Measurements from ENCODE around the gene TTLL5. TPM values are rescaled to one million over a fixed set of nuclear protein-coding genes. Genes with fewer than 3 reads are reported as not detected.
A peak's percentile ranks its signal among the peaks of the same experiment; 100 is the strongest.

The TTLL5 gene
- total RNA-seq, 4 donors from 2014 or later, result 14.2 to 27.1 (median 21.2) TPM

- Histone ChIP-seq H3K27me3 (no peaks in the 10 kb centered on the region), H3K36me3 (peaks cover 0 to 12% (median 0%) of the 10 kb centered on the region in 3 donors), H3K4me1 (peaks cover 0 to 10% (median 0%) of the 10 kb centered on the region in 3 donors), H3K9me3 (no peaks in the 10 kb centered on the region), H3K4me3 (no peak overlapping the region), H3K27ac (no peak overlapping the region)
- TF ChIP-seq POLR2A (IDR thresholded peaks at IDR 0.05), result no peak
- TF ChIP-seq, protein P1, sequence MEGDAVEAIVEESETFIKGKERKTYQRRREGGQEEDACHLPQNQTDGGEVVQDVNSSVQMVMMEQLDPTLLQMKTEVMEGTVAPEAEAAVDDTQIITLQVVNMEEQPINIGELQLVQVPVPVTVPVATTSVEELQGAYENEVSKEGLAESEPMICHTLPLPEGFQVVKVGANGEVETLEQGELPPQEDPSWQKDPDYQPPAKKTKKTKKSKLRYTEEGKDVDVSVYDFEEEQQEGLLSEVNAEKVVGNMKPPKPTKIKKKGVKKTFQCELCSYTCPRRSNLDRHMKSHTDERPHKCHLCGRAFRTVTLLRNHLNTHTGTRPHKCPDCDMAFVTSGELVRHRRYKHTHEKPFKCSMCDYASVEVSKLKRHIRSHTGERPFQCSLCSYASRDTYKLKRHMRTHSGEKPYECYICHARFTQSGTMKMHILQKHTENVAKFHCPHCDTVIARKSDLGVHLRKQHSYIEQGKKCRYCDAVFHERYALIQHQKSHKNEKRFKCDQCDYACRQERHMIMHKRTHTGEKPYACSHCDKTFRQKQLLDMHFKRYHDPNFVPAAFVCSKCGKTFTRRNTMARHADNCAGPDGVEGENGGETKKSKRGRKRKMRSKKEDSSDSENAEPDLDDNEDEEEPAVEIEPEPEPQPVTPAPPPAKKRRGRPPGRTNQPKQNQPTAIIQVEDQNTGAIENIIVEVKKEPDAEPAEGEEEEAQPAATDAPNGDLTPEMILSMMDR (IDR thresholded peaks at IDR 0.05), result no peak
- intact Hi-C loops (cut with DNase I), result no loop called here
- 53 to 64% methylated on average over 4 of the region's 4 CpGs for WGBS, 2 donors
- no peak for DNase-seq
Observed at GRCh38 chr14:75643985-75644384, 17.1 kb upstream of the TTLL5 start.

GRCh38 chr14:75645056-75645455, 16.0 kb upstream of the TTLL5 start:
- Histone ChIP-seq H3K36me3 (peaks cover 0 to 22% (median 4%) of the 10 kb centered on the region in 3 donors), H3K27me3 (no peaks in the 10 kb centered on the region), H3K4me3 (no peak overlapping the region), H3K9me3 (no peaks in the 10 kb centered on the region), H3K4me1 (peaks cover 0 to 10% (median 0%) of the 10 kb centered on the region in 3 donors), H3K27ac (no peak overlapping the region)
- intact Hi-C loops (cut with DNase I), result no loop called here
- no peak for DNase-seq
- no peak for TF ChIP-seq POLR2A (IDR thresholded peaks at IDR 0.05)
- TF ChIP-seq, protein P1 (IDR thresholded peaks at IDR 0.05), result no peak

GRCh38 chr14:75646762-75647161, 14.3 kb upstream of the TTLL5 start:
- Histone ChIP-seq H3K27ac (no peak overlapping the region), H3K4me3 (no peak overlapping the region), H3K36me3 (peaks cover 0 to 39% (median 17%) of the 10 kb centered on the region in 3 donors), H3K9me3 (no peaks in the 10 kb centered on the region), H3K27me3 (no peaks in the 10 kb centered on the region), H3K4me1 (peaks cover 0 to 10% (median 0%) of the 10 kb centered on the region in 3 donors)
- WGBS, 2 donors, result 63 to 70% methylated on average over 4 to 6 of the region's 6 CpGs
- no peak for DNase-seq
- intact Hi-C loops (cut with DNase I), result no loop called here
- no peak for TF ChIP-seq POLR2A (IDR thresholded peaks at IDR 0.05)
- TF ChIP-seq, protein P1 (IDR thresholded peaks at IDR 0.05), result no peak

DNA sequence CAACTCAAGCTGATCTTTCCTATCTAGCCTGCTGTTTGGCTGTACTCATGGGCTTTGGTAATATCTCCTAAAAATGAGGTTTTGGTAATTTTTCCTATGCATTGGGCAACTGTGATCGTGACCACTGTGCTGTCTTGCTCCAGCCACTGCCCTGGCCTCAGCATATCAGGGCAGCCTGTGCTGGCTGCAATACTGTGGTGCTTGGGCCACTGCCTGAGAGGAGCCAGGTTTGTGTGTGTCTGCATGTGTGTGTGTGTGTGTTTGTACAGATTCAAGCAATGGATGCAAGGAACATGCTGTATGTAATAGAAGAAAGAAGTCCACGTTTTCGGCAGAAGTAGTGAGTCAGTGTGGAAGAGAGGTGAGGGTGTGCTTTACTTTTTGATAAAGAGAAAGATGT, 13.4 kb upstream of the TTLL5 start:
- 82 to 85% methylated on average over 3 of the region's 3 CpGs for WGBS, 2 donors
- peaks cover 4 to 48% (median 18%) of the 10 kb centered on the region in 3 donors for H3K36me3 ChIP-seq
- no peak overlapping the region for H3K4me3 ChIP-seq
- no peaks in the 10 kb centered on the region for H3K9me3 ChIP-seq
- intact Hi-C loops (cut with DNase I), result no loop called here
- no peak for DNase-seq
- no peaks in the 10 kb centered on the region for H3K27me3 ChIP-seq
- H3K27ac ChIP-seq, result no peak overlapping the region
- TF ChIP-seq, protein P1 (IDR thresholded peaks at IDR 0.05), result no peak
- no peak for TF ChIP-seq POLR2A (IDR thresholded peaks at IDR 0.05)
- peaks cover 0 to 10% (median 0%) of the 10 kb centered on the region in 3 donors for H3K4me1 ChIP-seq

DNA sequence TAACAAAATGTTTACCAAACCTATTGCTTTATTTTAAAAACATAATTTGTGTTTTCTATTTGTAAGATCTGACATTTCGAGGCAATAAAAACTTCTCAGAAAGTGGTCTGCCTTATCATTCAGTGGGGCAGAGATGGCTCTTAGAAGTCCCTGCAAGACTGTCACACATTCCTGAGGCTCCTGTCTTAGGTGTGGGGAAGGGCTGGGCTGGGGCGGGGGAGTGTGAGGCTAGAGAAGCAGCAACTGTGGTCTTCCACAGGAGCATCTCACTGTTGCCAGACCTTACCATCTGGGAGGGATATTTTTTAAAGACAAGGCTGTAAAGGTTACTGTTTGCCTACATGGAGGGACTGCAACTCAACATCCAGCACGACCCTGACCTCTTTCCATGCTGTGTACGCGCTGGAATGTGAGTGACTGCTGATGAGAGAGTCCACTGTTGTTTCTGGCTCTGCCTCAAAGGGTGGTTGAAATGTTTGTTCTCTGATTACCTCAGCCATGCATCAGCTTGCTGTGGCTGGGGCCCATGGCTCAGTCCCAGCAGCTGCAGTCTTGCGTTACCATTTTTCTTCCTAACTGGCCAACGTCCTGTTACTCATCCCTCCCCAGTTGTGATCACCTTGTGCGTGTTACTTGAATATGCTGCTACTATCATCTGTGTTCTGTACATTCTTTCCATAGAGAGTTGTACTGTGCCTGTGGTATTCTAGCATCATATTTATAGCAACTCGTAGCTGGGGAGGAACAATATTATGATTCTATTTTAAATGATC, 12.8 kb upstream of the TTLL5 start:
- Histone ChIP-seq H3K9me3 (no peaks in the 10 kb centered on the region), H3K36me3 (peaks cover 4 to 54% (median 18%) of the 10 kb centered on the region in 3 donors), H3K27me3 (no peaks in the 10 kb centered on the region), H3K27ac (peak overlapping the region in 1 of 4 donors; percentile 38), H3K4me1 (peaks cover 0 to 10% (median 0%) of the 10 kb centered on the region in 3 donors), H3K4me3 (no peak overlapping the region)
- no peak for TF ChIP-seq POLR2A (IDR thresholded peaks at IDR 0.05)
- DNase-seq, result no peak
- 50 to 59% methylated on average over 5 to 7 of the region's 9 CpGs for WGBS, 2 donors
- intact Hi-C loops (cut with DNase I), result no loop called here
